SK-N-SH treated with all-trans-retinoic acid at 6 μM for 48 hours (cell line): ENCODE results near the gene CD40.
A peak's percentile ranks its signal among the peaks of the same experiment; 100 is the strongest.

Source experiments
- ATAC-seq: fragments of 200-7000 bp; cut with Tn5 transposase; 3 replicates; pipeline ENCODE4 v1.9.1; 2020; ENCODE audit warnings: mild to moderate bottlenecking, moderate library complexity
- ARNTL ChIP-seq: fragments of 450-650 bp; formaldehyde crosslinking; IDR thresholded peaks from 2 replicates; pipeline ENCODE4 v1.5.0; 2020; ENCODE audit warnings: low read depth, mild to moderate bottlenecking, moderate library complexity, borderline replicate concordance
- BACH2 ChIP-seq: fragments of 250-450 bp; sonication (Bioruptor Pico); IDR thresholded peaks from 2 replicates; pipeline ENCODE4 v1.9.0; 2021; ENCODE audit warnings: mild to moderate bottlenecking, borderline replicate concordance
- ESRRG ChIP-seq: fragments of 250-450 bp; sonication (Bioruptor Pico); IDR thresholded peaks from 2 replicates; pipeline ENCODE4 v1.6.1; 2021; ENCODE audit warnings: mild to moderate bottlenecking
- GLIS3 ChIP-seq: fragments of 250-450 bp; sonication (Bioruptor Pico); IDR thresholded peaks from 2 replicates; pipeline ENCODE4 v1.5.0; 2020; ENCODE audit warnings: mild to moderate bottlenecking, moderate library complexity
- POU6F1 ChIP-seq: fragments of 250-450 bp; sonication (Bioruptor Pico); IDR thresholded peaks from 2 replicates; pipeline ENCODE4 v1.8.0; 2021; ENCODE audit warnings: low read depth, mild to moderate bottlenecking, moderate library complexity, borderline replicate concordance
- PPARA ChIP-seq: fragments of 250-450 bp; sonication (Bioruptor Pico); IDR thresholded peaks from 2 replicates; pipeline ENCODE4 v1.5.0; 2020; ENCODE audit warnings: mild to moderate bottlenecking, borderline replicate concordance
- RARB ChIP-seq: fragments of 250-450 bp; sonication (Bioruptor Pico); IDR thresholded peaks from 2 replicates; pipeline ENCODE4 v1.8.0; 2021; ENCODE audit warnings: mild to moderate bottlenecking, moderate library complexity
- TCF4 ChIP-seq: fragments of 250-450 bp; sonication (Bioruptor Pico); IDR thresholded peaks from 2 replicates; pipeline ENCODE4 v1.8.0; 2021; ENCODE audit warnings: mild to moderate bottlenecking, moderate library complexity, borderline replicate concordance
- TSHZ2 ChIP-seq: fragments of 250-450 bp; sonication (Bioruptor Pico); IDR thresholded peaks from 2 replicates; pipeline ENCODE4 v1.5.0; 2020; ENCODE audit warnings: mild to moderate bottlenecking, moderate library complexity
- ZFP3 ChIP-seq: fragments of 250-450 bp; sonication (Bioruptor Pico); IDR thresholded peaks from 2 replicates; pipeline ENCODE4 v1.5.0; 2020; ENCODE audit warnings: mild to moderate bottlenecking, moderate library complexity
- TF ChIP-seq, protein P1 (sequence below): fragments of 250-450 bp; sonication (Bioruptor Pico); IDR thresholded peaks from 2 replicates; pipeline ENCODE4 v1.8.0; 2020; ENCODE audit warnings: mild to moderate bottlenecking, moderate library complexity, borderline replicate concordance
- TF ChIP-seq, protein P2 (sequence below): fragments of 250-450 bp; sonication (Bioruptor Pico); IDR thresholded peaks from 2 replicates; pipeline ENCODE4 v1.5.1; 2020; ENCODE audit warnings: low read depth, mild to moderate bottlenecking, moderate library complexity

CD40 gene

DNA sequence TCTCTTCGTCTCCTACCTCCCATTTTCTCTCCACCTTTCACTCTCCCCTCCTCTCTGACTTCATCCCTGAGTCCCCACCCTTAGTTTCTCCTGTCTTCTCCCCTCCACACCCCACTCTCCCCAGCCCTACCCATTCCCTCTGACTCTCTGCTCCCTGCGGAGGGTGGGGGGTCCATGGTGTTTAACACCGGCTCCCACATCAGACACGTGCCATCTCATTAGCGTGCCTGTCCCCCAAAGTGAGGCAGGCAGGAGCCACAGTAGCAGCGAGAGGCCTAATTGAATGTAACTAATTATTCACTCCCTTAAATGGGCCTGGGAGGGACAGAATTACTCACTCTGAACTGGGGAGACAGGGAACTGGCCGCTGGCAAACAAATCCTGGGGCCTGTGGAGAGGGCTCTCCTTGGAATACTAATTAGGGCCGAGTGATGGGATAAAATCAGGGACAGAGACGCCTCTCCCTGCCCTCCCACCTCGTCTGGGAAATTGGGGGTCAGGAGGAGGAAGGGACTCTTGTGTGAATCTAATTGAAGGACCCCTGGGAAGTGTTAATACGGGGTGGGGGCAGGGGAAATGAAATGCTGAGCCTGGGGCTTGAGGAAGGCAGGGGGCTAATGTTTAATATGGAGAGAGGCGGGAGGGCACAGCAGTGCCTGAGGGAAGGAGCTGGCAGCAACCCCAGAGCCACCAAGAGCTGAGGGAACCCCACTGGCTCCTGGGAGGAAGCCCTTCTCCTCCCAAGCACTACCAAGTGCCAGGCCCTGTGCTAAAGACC, 17.9 kb downstream of the CD40 start:
- no peak for TF ChIP-seq ZFP3 (CRISPR knock-in tag)
- no peak for TF ChIP-seq POU6F1
- TF ChIP-seq, all 23 proteins: peak for 0
- no peak for ATAC-seq

- ATAC-seq: no peak
- no peak for TF ChIP-seq ARNTL (CRISPR knock-in tag)
- TF ChIP-seq, protein P1, sequence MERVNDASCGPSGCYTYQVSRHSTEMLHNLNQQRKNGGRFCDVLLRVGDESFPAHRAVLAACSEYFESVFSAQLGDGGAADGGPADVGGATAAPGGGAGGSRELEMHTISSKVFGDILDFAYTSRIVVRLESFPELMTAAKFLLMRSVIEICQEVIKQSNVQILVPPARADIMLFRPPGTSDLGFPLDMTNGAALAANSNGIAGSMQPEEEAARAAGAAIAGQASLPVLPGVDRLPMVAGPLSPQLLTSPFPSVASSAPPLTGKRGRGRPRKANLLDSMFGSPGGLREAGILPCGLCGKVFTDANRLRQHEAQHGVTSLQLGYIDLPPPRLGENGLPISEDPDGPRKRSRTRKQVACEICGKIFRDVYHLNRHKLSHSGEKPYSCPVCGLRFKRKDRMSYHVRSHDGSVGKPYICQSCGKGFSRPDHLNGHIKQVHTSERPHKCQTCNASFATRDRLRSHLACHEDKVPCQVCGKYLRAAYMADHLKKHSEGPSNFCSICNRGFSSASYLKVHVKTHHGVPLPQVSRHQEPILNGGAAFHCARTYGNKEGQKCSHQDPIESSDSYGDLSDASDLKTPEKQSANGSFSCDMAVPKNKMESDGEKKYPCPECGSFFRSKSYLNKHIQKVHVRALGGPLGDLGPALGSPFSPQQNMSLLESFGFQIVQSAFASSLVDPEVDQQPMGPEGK: no peak
- no peak for TF ChIP-seq ESRRG (CRISPR knock-in tag)
- TF ChIP-seq BACH2 (CRISPR knock-in tag): no peak
- no peak for TF ChIP-seq TSHZ2 (CRISPR knock-in tag)
- no peak for TF ChIP-seq PPARA (CRISPR knock-in tag)
- TF ChIP-seq GLIS3 (CRISPR knock-in tag): no peak
Observed at GRCh38 chr20:46137816-46138215, 19.7 kb downstream of the CD40 start.

DNA sequence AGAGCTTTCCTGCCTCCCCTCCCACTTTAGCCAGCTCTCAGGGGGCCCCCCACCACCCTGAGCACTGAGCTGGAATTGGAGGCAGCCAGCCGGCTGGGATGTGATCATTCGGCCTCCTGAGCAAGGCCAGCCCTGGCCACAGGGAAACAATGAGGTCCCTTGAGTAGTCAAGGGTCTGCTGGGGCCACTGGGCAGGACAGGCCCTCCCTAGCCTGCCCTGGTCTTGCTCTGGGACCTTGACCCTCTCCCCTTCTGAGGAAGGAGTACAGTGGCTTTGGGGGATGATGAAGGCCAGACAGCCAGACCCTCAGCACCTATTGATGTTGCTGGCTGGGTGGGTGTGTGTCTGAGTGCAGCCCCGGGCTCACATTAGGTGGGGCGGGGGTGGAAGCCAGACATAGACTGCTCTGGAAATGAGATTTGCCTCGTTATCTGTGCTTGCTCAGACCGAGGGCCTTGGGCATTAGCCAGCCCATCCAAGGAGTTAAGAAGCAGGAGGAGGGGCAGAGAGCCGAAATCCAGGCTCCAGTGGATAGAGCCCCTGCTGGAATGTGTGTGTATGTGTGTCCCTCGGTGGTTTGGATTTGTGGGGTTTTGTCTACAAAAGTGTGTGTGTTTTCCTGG, 21.3 kb downstream of the CD40 start:
- peak; percentile 58 for ATAC-seq

More for the DNA sequence above, 21.3 kb downstream of the CD40 start:
- TF ChIP-seq TSHZ2 (CRISPR knock-in tag) (0 out of 2 replicates have a peak, but pooled peaks have one; percentile 18), TCF4 (CRISPR knock-in tag) (peak; percentile 78; the same call in 1 of the 2 replicates), ARNTL (CRISPR knock-in tag) (no peak), BACH2 (CRISPR knock-in tag) (no peak), GLIS3 (CRISPR knock-in tag) (no peak), RARB (no peak)
- TF ChIP-seq, protein P2, sequence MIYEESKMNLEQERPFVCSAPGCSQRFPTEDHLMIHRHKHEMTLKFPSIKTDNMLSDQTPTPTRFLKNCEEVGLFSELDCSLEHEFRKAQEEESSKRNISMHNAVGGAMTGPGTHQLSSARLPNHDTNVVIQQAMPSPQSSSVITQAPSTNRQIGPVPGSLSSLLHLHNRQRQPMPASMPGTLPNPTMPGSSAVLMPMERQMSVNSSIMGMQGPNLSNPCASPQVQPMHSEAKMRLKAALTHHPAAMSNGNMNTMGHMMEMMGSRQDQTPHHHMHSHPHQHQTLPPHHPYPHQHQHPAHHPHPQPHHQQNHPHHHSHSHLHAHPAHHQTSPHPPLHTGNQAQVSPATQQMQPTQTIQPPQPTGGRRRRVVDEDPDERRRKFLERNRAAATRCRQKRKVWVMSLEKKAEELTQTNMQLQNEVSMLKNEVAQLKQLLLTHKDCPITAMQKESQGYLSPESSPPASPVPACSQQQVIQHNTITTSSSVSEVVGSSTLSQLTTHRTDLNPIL (CRISPR knock-in tag): no peak
- TF ChIP-seq, all 23 proteins: peak for 2
